ENCODE measurements around the gene CMTM6. TPM values are rescaled to one million over a fixed set of nuclear protein-coding genes. Genes with fewer than 3 reads are reported as not detected.

CMTM6 gene
- total and polyA plus RNA-seq, 10 of the 15 experiments (the other 5 are each of a cell fraction or from before 2014, with no cell fraction given) = 27.1 to 97.3 (median 61.4) TPM

DNA sequence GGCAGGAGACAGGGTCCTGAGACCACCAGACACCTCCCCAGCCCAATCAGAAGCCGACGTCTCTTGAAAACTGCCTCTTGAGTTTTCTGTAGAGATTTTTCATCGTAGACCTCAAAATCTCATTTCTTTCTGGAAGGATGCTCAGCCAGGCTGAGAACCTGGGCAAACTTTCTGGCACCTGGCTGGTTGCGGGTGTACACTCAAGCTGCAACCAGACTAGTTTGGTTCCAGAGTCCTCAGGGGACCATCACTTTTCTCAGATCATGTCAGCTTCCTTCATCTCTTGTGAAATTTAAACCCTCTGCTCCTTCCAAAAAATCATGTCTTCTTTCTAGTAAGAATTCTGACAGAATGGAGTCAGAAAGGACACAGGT lies 65.8 kb downstream of the CMTM6 start (continued):
- TF ChIP-seq NKRF (conservative IDR thresholded peaks at IDR 0.05) (no peak), SMAD1 (IDR thresholded peaks at IDR 0.05; ENCODE audit: low read depth, partially characterized antibody) (no peak), DPF2 (IDR thresholded peaks at IDR 0.05) (no peak), SUPT20H (IDR thresholded peaks at IDR 0.05; ENCODE audit: borderline replicate concordance, control insufficient read depth, low read depth, low read length) (no peak), RAD21 (IDR thresholded peaks at IDR 0.05; ENCODE audit: insufficient read depth, low read depth, low read length) (no peak), MLLT1 (IDR thresholded peaks at IDR 0.05) (no peak), TCF12 (IDR thresholded peaks at IDR 0.05; ENCODE audit: low read depth, low read length) (peak; percentile 90; the same call in 1 of the 2 replicates), HDGF (IDR thresholded peaks at IDR 0.05) (no peak), TARDBP (IDR thresholded peaks at IDR 0.05; ENCODE audit: borderline replicate concordance) (no peak), JUNB (IDR thresholded peaks at IDR 0.05) (peak; percentile 75), CBX5 (IDR thresholded peaks at IDR 0.05; ENCODE audit: low read depth) (no peak), BACH1 (IDR thresholded peaks at IDR 0.05; ENCODE audit: borderline replicate concordance) (no peak; the same call in 1 of the 2 replicates), SPI1 (IDR thresholded peaks at IDR 0.05; ENCODE audit: borderline replicate concordance, insufficient read depth, low read depth, low read length) (no peak), PML (IDR thresholded peaks at IDR 0.05; ENCODE audit: low read length) (no peak), POLR2A (IDR thresholded peaks at IDR 0.05; ENCODE audit: low read depth, low read length) (no peak), SP1 (IDR thresholded peaks at IDR 0.05; ENCODE audit: low read depth, low read length) (no peak)
- TF ChIP-seq, protein P1, sequence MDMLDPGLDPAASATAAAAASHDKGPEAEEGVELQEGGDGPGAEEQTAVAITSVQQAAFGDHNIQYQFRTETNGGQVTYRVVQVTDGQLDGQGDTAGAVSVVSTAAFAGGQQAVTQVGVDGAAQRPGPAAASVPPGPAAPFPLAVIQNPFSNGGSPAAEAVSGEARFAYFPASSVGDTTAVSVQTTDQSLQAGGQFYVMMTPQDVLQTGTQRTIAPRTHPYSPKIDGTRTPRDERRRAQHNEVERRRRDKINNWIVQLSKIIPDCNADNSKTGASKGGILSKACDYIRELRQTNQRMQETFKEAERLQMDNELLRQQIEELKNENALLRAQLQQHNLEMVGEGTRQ (IDR thresholded peaks at IDR 0.05; ENCODE audit: borderline replicate concordance, low read depth, low read length) = no peak
- TF ChIP-seq, protein P2, sequence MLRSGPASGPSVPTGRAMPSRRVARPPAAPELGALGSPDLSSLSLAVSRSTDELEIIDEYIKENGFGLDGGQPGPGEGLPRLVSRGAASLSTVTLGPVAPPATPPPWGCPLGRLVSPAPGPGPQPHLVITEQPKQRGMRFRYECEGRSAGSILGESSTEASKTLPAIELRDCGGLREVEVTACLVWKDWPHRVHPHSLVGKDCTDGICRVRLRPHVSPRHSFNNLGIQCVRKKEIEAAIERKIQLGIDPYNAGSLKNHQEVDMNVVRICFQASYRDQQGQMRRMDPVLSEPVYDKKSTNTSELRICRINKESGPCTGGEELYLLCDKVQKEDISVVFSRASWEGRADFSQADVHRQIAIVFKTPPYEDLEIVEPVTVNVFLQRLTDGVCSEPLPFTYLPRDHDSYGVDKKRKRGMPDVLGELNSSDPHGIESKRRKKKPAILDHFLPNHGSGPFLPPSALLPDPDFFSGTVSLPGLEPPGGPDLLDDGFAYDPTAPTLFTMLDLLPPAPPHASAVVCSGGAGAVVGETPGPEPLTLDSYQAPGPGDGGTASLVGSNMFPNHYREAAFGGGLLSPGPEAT (IDR thresholded peaks at IDR 0.05; ENCODE audit: low read depth) = 0 out of 2 replicates have a peak, but pooled peaks have one; percentile 10
- TF ChIP-seq, protein P3, sequence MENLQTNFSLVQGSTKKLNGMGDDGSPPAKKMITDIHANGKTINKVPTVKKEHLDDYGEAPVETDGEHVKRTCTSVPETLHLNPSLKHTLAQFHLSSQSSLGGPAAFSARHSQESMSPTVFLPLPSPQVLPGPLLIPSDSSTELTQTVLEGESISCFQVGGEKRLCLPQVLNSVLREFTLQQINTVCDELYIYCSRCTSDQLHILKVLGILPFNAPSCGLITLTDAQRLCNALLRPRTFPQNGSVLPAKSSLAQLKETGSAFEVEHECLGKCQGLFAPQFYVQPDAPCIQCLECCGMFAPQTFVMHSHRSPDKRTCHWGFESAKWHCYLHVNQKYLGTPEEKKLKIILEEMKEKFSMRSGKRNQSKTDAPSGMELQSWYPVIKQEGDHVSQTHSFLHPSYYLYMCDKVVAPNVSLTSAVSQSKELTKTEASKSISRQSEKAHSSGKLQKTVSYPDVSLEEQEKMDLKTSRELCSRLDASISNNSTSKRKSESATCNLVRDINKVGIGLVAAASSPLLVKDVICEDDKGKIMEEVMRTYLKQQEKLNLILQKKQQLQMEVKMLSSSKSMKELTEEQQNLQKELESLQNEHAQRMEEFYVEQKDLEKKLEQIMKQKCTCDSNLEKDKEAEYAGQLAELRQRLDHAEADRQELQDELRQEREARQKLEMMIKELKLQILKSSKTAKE (IDR thresholded peaks at IDR 0.05; ENCODE audit: low read depth, poor library complexity, severe bottlenecking) = peak; percentile 84
- TF ChIP-seq, protein P4, sequence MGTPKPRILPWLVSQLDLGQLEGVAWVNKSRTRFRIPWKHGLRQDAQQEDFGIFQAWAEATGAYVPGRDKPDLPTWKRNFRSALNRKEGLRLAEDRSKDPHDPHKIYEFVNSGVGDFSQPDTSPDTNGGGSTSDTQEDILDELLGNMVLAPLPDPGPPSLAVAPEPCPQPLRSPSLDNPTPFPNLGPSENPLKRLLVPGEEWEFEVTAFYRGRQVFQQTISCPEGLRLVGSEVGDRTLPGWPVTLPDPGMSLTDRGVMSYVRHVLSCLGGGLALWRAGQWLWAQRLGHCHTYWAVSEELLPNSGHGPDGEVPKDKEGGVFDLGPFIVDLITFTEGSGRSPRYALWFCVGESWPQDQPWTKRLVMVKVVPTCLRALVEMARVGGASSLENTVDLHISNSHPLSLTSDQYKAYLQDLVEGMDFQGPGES (IDR thresholded peaks at IDR 0.05) = no peak

Measured in GM12878 (cell line).